GM12875 (cell line): ENCODE data around the gene ANKRD18A.

ENCODE experiments used
- H3K4me3 ChIP-seq: one replicate; pipeline ENCODE4 v1.5.1; 2011; ENCODE audit warnings: low read depth, low read length, control low read depth
- TF ChIP-seq, protein P1 (sequence below): IDR thresholded peaks from 2 replicates; pipeline ENCODE4 v1.5.1; 2011; ENCODE audit warnings: low read depth, mild to moderate bottlenecking, control low read depth, inconsistent platforms, low read length, moderate library complexity, borderline replicate concordance; ENCODE audit not compliant: insufficient read depth

Gene ANKRD18A

DNA sequence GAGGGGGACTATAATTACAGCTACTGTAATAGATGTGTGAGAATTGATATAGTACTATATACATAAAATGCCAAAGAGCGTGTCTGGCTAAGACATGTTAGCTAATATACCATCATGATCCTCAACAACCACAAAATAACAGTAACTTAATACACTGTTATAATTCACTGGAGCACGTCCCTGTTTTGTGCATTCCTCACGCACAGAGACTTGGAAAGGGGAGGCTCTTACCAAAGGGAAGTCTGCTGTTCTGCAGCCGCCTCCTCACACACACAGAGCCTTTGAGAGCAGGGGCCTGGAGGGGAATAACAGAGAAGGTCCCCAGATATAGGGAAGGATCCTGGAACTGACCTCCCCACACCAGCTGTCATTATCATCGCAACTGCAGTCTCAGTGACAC is 97.3 kb downstream of the ANKRD18A start:
- TF ChIP-seq, protein P1, sequence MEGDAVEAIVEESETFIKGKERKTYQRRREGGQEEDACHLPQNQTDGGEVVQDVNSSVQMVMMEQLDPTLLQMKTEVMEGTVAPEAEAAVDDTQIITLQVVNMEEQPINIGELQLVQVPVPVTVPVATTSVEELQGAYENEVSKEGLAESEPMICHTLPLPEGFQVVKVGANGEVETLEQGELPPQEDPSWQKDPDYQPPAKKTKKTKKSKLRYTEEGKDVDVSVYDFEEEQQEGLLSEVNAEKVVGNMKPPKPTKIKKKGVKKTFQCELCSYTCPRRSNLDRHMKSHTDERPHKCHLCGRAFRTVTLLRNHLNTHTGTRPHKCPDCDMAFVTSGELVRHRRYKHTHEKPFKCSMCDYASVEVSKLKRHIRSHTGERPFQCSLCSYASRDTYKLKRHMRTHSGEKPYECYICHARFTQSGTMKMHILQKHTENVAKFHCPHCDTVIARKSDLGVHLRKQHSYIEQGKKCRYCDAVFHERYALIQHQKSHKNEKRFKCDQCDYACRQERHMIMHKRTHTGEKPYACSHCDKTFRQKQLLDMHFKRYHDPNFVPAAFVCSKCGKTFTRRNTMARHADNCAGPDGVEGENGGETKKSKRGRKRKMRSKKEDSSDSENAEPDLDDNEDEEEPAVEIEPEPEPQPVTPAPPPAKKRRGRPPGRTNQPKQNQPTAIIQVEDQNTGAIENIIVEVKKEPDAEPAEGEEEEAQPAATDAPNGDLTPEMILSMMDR, result no peak

DNA sequence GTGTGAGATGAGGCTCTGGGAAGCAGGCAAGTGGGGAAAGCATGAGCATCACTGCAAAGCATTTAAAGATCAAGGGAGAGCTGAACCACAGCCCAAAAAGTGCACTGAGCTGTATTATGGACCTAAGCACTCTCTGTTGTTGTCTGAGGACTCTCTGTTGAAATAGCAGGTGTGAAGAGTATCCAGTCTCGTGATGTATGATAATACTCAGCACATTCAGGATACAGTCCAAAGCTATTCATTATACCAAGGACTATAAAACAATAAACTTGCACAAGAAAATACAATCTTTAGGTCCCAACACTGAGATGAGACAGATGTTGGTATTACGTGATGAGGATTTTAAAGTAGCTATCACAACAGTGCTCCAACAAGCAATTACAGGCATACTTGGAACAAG is 98.6 kb downstream of the ANKRD18A start:
- TF ChIP-seq, protein P1, result no peak
- H3K4me3 ChIP-seq, result no peak overlapping the region

More for the DNA sequence above, 97.3 kb downstream of the ANKRD18A start:
- H3K4me3 ChIP-seq, result no peak overlapping the region
